Epithelial cell of esophagus (primary cell): ENCODE data around the gene ELK3.

Source experiments
- DNase-seq: peaks from one replicate; pipeline ENCODE4 v3.0.0; 2010; ENCODE audit warnings: low read depth
- H3K4me3 ChIP-seq: 2 replicates; pipeline ENCODE4 v1.5.1; 2011; ENCODE audit warnings: mild to moderate bottlenecking, low read length, control low read depth
- TF ChIP-seq, protein P1 (sequence below): IDR thresholded peaks from 2 replicates; pipeline ENCODE4 v1.5.1; 2011; ENCODE audit warnings: low read depth, mild to moderate bottlenecking, low read length, control low read depth, inconsistent platforms; ENCODE audit not compliant: insufficient read depth; ENCODE audit errors: missing control alignments

Gene ELK3

DNA sequence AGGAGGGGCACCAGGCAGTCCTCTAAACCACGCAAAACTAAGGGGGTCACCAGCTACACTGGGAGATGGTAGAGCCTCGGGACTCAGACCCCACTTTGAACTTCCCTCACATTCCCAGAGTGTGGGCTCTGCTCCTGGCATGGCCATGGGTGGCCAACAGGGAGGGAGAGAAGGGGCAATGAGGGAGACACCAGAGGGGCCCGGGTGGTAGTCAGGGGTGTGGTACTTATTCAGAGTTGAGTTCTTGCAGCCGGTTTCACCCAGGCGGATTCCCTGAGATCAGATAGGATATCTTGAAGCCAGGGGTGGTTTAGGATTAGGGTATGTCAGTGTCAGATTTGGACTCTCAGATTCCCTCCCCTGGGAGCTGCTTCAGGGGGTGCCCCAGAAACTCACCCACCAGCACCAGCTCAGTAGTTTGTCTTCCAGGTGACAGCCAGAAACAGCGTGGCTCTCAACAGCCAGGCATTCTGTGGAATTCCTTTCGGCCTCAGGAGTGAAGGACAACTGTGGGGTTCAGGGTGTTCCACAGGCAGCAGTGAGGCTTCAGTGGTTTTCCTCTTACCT lies 56.0 kb downstream of the ELK3 start:
- no peak for DNase-seq
- no peak overlapping the region for H3K4me3 ChIP-seq
- TF ChIP-seq, protein P1, sequence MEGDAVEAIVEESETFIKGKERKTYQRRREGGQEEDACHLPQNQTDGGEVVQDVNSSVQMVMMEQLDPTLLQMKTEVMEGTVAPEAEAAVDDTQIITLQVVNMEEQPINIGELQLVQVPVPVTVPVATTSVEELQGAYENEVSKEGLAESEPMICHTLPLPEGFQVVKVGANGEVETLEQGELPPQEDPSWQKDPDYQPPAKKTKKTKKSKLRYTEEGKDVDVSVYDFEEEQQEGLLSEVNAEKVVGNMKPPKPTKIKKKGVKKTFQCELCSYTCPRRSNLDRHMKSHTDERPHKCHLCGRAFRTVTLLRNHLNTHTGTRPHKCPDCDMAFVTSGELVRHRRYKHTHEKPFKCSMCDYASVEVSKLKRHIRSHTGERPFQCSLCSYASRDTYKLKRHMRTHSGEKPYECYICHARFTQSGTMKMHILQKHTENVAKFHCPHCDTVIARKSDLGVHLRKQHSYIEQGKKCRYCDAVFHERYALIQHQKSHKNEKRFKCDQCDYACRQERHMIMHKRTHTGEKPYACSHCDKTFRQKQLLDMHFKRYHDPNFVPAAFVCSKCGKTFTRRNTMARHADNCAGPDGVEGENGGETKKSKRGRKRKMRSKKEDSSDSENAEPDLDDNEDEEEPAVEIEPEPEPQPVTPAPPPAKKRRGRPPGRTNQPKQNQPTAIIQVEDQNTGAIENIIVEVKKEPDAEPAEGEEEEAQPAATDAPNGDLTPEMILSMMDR = no peak

DNA sequence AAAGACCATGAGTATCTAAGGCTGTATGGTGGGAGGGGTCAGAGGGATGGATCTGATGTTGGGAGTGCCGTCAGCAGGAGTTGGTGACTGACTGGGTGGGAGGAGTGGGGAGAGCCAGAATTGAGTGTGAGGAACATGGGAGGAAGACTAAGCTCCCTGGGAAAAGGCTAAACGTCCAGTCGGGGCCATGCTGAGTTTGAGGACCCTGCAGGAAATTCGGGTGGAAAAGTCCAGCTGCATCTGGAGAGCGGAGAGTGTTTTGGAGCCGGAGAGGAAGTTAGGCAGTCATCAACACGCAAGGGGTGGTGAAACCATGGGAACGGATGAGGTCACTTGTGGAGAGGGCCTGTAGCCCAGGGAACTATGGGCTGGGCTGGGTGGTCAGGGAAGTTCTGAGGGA lies 60.9 kb downstream of the ELK3 start:
- no peak for DNase-seq
- H3K4me3 ChIP-seq = no peak overlapping the region
- TF ChIP-seq, protein P1 = no peak

DNA sequence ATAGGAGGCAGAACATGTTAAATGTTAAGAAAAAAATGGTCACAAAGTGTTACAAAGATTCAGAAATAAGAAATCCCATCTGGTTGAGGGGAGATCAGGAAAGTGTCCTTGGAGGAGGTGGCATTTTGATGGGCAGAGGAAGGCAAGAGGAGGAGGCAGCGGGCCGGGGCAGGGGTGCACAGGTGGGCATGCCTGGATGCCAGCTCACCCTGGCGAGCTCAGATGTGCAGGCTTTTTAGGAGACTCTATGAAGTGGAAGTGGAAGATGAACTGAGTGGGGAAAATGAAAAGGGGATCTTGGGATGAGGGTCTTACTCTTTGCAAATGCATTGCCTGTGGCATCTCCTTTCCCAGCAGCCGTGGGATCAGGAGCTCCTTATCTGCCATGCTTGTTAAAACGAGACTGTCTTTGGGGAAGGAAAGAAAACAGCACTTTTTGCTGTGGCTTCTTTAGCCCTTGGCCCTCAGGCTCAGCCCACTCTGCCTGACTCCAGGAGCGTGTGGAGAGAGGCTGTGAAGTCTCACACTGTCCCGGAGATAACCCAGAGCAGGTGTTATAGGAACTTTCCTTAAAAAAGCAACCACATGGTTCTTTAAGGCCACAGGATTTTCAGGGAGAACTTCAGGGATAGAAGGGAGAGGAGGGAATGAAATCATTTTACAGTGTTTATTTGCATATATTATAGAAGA lies 62.6 kb downstream of the ELK3 start:
- H3K4me3 ChIP-seq = no peak overlapping the region
- TF ChIP-seq, protein P1 = no peak
- no peak for DNase-seq

DNA sequence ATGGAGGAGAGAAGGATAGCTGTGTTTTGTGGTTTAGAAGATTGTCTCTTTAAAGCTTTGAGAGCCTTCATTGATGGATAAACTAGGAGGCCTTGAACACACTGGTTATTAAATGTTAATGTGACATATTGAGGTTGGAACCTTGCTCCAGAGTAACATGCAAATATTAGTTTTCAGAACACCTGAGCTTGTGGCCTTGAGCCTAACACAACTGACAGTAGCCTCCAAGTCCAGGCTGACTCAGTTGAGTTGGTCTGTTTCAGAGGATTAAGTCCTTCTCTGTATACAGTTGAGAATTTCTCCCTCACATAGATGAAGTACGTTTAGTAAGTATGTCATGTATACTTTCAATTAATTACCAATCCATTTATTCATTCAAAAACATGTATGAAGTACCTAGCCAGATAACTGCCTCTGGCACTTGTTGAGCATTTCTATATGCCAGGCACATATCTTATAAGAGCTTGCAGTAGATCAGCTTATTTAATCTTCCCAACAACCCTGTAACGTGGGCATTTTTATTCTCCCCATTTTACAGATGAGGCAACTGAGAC lies 63.5 kb downstream of the ELK3 start:
- no peak for DNase-seq
- no peak overlapping the region for H3K4me3 ChIP-seq
- TF ChIP-seq, protein P1 = no peak

DNA sequence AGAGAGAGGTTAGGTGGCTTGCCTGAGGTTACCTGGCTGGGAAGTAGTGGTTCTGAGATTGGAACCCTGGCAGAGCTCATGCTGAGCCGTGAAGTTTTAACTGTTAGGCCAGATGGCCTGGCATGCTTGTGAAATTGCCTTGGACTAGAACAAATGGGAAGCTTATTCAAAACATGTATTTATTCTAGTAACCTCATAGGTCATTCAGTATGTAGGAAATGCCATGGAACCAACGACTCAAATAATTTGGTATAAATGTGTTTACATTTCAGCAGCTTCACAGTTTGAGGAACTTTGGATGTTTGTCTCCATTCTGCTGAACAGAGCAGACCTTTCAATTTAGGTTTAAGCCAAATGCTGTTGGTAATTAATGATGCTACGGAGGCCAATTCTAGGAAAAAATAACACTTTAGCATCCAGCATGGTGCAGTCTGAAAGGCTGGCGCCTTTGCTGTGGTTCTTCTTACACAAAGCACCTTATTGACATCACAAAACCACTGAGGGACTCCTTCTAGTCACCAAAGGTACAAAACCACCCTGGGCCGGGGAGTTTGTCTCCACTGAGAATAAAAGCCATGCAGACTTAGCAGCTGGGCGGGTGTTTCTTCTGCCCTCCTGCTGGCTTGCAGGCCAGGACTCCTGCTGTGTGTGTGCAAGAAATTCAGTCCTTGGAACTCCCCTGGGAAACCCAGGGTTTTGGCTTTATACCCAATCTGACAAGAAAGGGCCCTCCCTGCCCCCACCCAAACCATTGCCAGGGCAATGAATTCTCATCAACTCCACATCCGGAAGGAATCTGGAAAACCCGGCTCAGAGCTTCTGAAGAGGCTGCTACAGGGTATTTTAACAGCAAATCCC lies 64.2 kb downstream of the ELK3 start:
- TF ChIP-seq, protein P1 = no peak
- H3K4me3 ChIP-seq = no peak overlapping the region
- DNase-seq = no peak

DNA sequence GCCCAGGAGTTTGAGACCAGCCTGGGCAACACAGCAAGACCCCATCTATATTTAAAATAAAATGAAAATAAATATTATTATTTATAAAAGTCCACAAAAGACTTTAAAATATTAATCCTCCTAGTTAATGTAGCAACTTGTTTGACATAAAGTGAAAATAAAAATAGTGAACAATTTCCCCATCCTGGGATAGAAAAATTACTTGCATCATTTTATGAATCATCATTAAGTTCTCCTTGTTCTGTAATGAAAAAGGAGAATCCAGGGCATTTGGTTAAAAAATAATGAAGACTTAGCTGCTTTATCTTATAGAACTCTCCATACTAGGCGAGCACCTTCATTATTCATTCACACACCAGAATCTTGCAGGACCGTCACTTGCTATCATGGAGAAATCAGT lies 66.1 kb downstream of the ELK3 start:
- TF ChIP-seq, protein P1 = no peak
- no peak for DNase-seq
- H3K4me3 ChIP-seq = no peak overlapping the region
